ENCODE data around the gene TMEM123.

The TMEM123 gene

GRCh38 chr11:102382384-102382783, 70.2 kb downstream of the TMEM123 start:
- no peak overlapping the region for H3K4me3 ChIP-seq (ENCODE audit: insufficient read depth, low read length, poor library complexity, severe bottlenecking)
- no peaks in the 10 kb centered on the region; the same call in 1 of the 2 replicates for H3F3A ChIP-seq (ENCODE audit: insufficient read depth)
- H3K4me2 ChIP-seq (ENCODE audit: low read depth, low read length, poor library complexity, severe bottlenecking), result no peak overlapping the region
- no peaks in the 10 kb centered on the region for H3K9me3 ChIP-seq (ENCODE audit: insufficient read depth, low read length)
- H3K27ac ChIP-seq (ENCODE audit: low read depth, low read length), result no peak overlapping the region
- no peaks in the 10 kb centered on the region for H3K79me2 ChIP-seq (ENCODE audit: insufficient read depth, low read length)
- no peaks in the 10 kb centered on the region for H3K27me3 ChIP-seq (ENCODE audit: low read length)
- no peaks in the 10 kb centered on the region for H3K9me2 ChIP-seq (replicated peaks; ENCODE audit: insufficient read depth, low read length)
- H3K9ac ChIP-seq (ENCODE audit: low read length), result no peak overlapping the region
- TF ChIP-seq CTCF (IDR thresholded peaks at IDR 0.05; ENCODE audit: insufficient read depth, low read length, poor library complexity, severe bottlenecking) (no peak), EZH2phosphoT487 (conservative IDR thresholded peaks at IDR 0.05; ENCODE audit: low read length) (no peak)
- H4K20me1 ChIP-seq (ENCODE audit: low read depth, low read length), result no peaks in the 10 kb centered on the region
- peaks cover 18% of the 10 kb centered on the region; the same call in 1 of the 2 replicates for H3K36me3 ChIP-seq (ENCODE audit: low read length)
- no peak overlapping the region for H2AFZ ChIP-seq (ENCODE audit: low read depth, low read length, severe bottlenecking)

- Histone ChIP-seq H3K9me2 (replicated peaks; ENCODE audit: insufficient read depth, low read length) (no peaks in the 10 kb centered on the region), H3F3A (ENCODE audit: insufficient read depth) (no peaks in the 10 kb centered on the region; the same call in 1 of the 2 replicates), H3K27ac (ENCODE audit: low read depth, low read length) (no peak overlapping the region), H3K9ac (ENCODE audit: low read length) (no peak overlapping the region), H3K79me2 (ENCODE audit: insufficient read depth, low read length) (0 out of 2 replicates have a peak, but pooled peaks cover 8% of the 10 kb centered on the region), H2AFZ (ENCODE audit: low read depth, low read length, severe bottlenecking) (no peak overlapping the region), H3K36me3 (ENCODE audit: low read length) (peaks cover 21% of the 10 kb centered on the region; the same call in 1 of the 2 replicates), H3K27me3 (ENCODE audit: low read length) (no peaks in the 10 kb centered on the region), H4K20me1 (ENCODE audit: low read depth, low read length) (no peaks in the 10 kb centered on the region), H3K9me3 (ENCODE audit: insufficient read depth, low read length) (no peaks in the 10 kb centered on the region), H3K4me3 (ENCODE audit: insufficient read depth, low read length, poor library complexity, severe bottlenecking) (no peak overlapping the region), H3K4me2 (ENCODE audit: low read depth, low read length, poor library complexity, severe bottlenecking) (no peak overlapping the region)
- TF ChIP-seq EZH2phosphoT487 (conservative IDR thresholded peaks at IDR 0.05; ENCODE audit: low read length) (no peak), CTCF (IDR thresholded peaks at IDR 0.05; ENCODE audit: insufficient read depth, low read length, poor library complexity, severe bottlenecking) (no peak)
These were observed 73.7 kb downstream of the TMEM123 start for GRCh38 chr11:102378818-102379217.

GRCh38 chr11:102377891-102378290, 74.7 kb downstream of the TMEM123 start:
- peaks cover 21% of the 10 kb centered on the region; the same call in 1 of the 2 replicates for H3K36me3 ChIP-seq (ENCODE audit: low read length)
- 0 out of 2 replicates have a peak, but pooled peaks cover 8% of the 10 kb centered on the region for H3K79me2 ChIP-seq (ENCODE audit: insufficient read depth, low read length)
- H3K27ac ChIP-seq (ENCODE audit: low read depth, low read length), result no peak overlapping the region
- no peaks in the 10 kb centered on the region for H4K20me1 ChIP-seq (ENCODE audit: low read depth, low read length)
- H3K4me2 ChIP-seq (ENCODE audit: low read depth, low read length, poor library complexity, severe bottlenecking), result no peak overlapping the region
- H2AFZ ChIP-seq (ENCODE audit: low read depth, low read length, severe bottlenecking), result no peak overlapping the region
- H3K9me2 ChIP-seq (replicated peaks; ENCODE audit: insufficient read depth, low read length), result no peaks in the 10 kb centered on the region
- no peak overlapping the region for H3K4me3 ChIP-seq (ENCODE audit: insufficient read depth, low read length, poor library complexity, severe bottlenecking)
- TF ChIP-seq EZH2phosphoT487 (conservative IDR thresholded peaks at IDR 0.05; ENCODE audit: low read length), result no peak
- no peak for TF ChIP-seq CTCF (IDR thresholded peaks at IDR 0.05; ENCODE audit: insufficient read depth, low read length, poor library complexity, severe bottlenecking)
- no peaks in the 10 kb centered on the region for H3K27me3 ChIP-seq (ENCODE audit: low read length)
- no peaks in the 10 kb centered on the region; the same call in 1 of the 2 replicates for H3F3A ChIP-seq (ENCODE audit: insufficient read depth)
- no peak overlapping the region for H3K9ac ChIP-seq (ENCODE audit: low read length)
- no peaks in the 10 kb centered on the region for H3K9me3 ChIP-seq (ENCODE audit: insufficient read depth, low read length)

Data from SU-DHL-6 (cell line).